Measurements from ENCODE around the gene POR. TPM values are rescaled to one million over a fixed set of nuclear protein-coding genes. Genes with fewer than 3 reads are reported as not detected.

POR gene
- polyA plus RNA-seq, 4 donors = 80.5 to 461 (median 262) TPM

GRCh38 chr7:75979759-75980429, 64.9 kb downstream of the POR start:
- no peak for FAIRE-seq
- 30 to 63% (median 39%) methylated on average over 22 of the region's 22 CpGs for WGBS, 3 donors
- H3K4me1 ChIP-seq (ENCODE audit: control insufficient read depth in 3 of 3, insufficient read depth in 2 of 3, low read depth in 1 of 3, low read length in 2 of 3) = peaks cover 0 to 17% (median 0%) of the 10 kb centered on the region in 3 donors
- no peaks in the 10 kb centered on the region for H3K9me3 ChIP-seq (ENCODE audit: control insufficient read depth in 2 of 2, insufficient read depth in 1 of 2, low read depth in 1 of 2, low read length in 1 of 2)
- peak; percentile 76 to 97 for DNase-seq
- no peaks in the 10 kb centered on the region for H3K27me3 ChIP-seq (ENCODE audit: control insufficient read depth in 3 of 3, insufficient read depth in 3 of 3, low read length in 3 of 3)
- H3K27ac ChIP-seq (ENCODE audit: low read depth in 1 of 3, low read length in 2 of 3) = peak overlapping the region; percentile 55 to 92 (median 74)
- H3K4me3 ChIP-seq (ENCODE audit: low read depth in 1 of 3, low read length in 3 of 3) = no peak overlapping the region
- peaks cover 6 to 74% (median 18%) of the 10 kb centered on the region in 3 donors for H3K36me3 ChIP-seq (ENCODE audit: control insufficient read depth in 3 of 3, insufficient read depth in 2 of 3, low read depth in 1 of 3, low read length in 3 of 3)

DNA sequence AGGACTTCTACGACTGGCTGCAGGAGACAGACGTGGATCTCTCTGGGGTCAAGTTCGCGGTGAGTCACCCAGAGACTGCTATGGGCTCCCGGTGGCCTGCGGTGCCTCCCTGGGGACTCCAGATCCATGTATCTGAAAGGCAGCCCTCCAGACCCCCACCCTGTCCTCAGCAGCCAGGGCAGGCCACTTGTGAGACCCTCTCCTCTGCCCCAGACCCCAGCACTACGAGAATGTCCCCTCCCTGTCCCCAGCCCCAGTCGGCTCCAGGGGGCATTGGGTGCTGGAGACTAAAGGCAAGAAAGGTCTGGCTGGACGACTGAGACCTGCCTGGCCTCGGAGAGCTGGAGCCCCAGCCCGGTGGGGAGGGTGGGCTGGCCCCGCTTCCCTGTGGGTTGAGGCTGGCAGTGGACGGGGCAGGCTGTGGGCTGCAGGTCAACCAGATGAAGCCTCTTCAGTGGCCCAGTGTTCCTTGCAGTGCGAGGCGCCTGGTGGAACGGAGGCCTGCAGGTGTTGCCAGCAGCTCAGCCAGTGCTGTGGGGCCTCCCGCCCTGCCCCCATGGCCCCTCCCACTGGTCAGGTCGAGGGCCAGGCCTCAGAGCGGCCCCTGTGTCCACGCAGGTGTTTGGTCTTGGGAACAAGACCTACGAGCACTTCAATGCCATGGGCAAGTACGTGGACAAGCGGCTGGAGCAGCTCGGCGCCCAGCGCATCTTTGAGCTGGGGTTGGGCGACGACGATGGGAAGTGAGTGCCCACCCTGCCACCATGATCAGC, 65.7 kb downstream of the POR start:
- H3K27me3 ChIP-seq (ENCODE audit: control insufficient read depth in 3 of 3, insufficient read depth in 3 of 3, low read length in 3 of 3) = no peaks in the 10 kb centered on the region
- H3K27ac ChIP-seq (ENCODE audit: low read depth in 1 of 3, low read length in 2 of 3) = peak overlapping the region; percentile 21 to 92 (median 38)
- WGBS, 3 donors = 64 to 80% (median 70%) methylated on average over 24 to 29 of the region's 29 CpGs
- H3K4me1 ChIP-seq (ENCODE audit: control insufficient read depth in 3 of 3, insufficient read depth in 2 of 3, low read depth in 1 of 3, low read length in 2 of 3) = peaks cover 0 to 17% (median 0%) of the 10 kb centered on the region in 3 donors
- H3K9me3 ChIP-seq (ENCODE audit: control insufficient read depth in 2 of 2, insufficient read depth in 1 of 2, low read depth in 1 of 2, low read length in 1 of 2) = no peaks in the 10 kb centered on the region
- FAIRE-seq (no peak), DNase-seq (no peak)
- peak overlapping the region in 1 of 3 donors; percentile 14 for H3K4me3 ChIP-seq (ENCODE audit: low read depth in 1 of 3, low read length in 3 of 3)
- H3K36me3 ChIP-seq (ENCODE audit: control insufficient read depth in 3 of 3, insufficient read depth in 2 of 3, low read depth in 1 of 3, low read length in 3 of 3) = peaks cover 6 to 78% (median 18%) of the 10 kb centered on the region in 3 donors

DNA sequence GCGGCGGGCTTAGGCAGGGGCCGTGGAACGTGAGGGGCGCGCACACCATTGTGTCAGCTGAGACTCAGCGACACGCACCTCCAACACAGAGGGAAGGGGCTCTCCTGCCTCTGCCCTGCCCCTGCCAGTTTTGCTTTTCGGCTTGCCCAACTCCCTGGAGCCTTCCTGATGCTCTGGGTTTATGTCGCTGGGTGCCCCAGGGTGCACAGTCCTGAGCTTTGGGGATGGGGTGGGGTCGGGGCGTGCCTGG, 66.2 kb downstream of the POR start:
- Histone ChIP-seq H3K9me3 (ENCODE audit: control insufficient read depth in 2 of 2, insufficient read depth in 1 of 2, low read depth in 1 of 2, low read length in 1 of 2) (no peaks in the 10 kb centered on the region), H3K4me1 (ENCODE audit: control insufficient read depth in 3 of 3, insufficient read depth in 2 of 3, low read depth in 1 of 3, low read length in 2 of 3) (peaks cover 0 to 17% (median 0%) of the 10 kb centered on the region in 3 donors), H3K36me3 (ENCODE audit: control insufficient read depth in 3 of 3, insufficient read depth in 2 of 3, low read depth in 1 of 3, low read length in 3 of 3) (peaks cover 6 to 83% (median 18%) of the 10 kb centered on the region in 3 donors), H3K27ac (ENCODE audit: low read depth in 1 of 3, low read length in 2 of 3) (peak overlapping the region in 1 of 3 donors; percentile 92), H3K4me3 (ENCODE audit: low read depth in 1 of 3, low read length in 3 of 3) (no peak overlapping the region), H3K27me3 (ENCODE audit: control insufficient read depth in 3 of 3, insufficient read depth in 3 of 3, low read length in 3 of 3) (no peaks in the 10 kb centered on the region)
- 82 to 89% (median 86%) methylated on average over 12 of the region's 12 CpGs for WGBS, 3 donors
- FAIRE-seq (no peak), DNase-seq (no peak)

DNA sequence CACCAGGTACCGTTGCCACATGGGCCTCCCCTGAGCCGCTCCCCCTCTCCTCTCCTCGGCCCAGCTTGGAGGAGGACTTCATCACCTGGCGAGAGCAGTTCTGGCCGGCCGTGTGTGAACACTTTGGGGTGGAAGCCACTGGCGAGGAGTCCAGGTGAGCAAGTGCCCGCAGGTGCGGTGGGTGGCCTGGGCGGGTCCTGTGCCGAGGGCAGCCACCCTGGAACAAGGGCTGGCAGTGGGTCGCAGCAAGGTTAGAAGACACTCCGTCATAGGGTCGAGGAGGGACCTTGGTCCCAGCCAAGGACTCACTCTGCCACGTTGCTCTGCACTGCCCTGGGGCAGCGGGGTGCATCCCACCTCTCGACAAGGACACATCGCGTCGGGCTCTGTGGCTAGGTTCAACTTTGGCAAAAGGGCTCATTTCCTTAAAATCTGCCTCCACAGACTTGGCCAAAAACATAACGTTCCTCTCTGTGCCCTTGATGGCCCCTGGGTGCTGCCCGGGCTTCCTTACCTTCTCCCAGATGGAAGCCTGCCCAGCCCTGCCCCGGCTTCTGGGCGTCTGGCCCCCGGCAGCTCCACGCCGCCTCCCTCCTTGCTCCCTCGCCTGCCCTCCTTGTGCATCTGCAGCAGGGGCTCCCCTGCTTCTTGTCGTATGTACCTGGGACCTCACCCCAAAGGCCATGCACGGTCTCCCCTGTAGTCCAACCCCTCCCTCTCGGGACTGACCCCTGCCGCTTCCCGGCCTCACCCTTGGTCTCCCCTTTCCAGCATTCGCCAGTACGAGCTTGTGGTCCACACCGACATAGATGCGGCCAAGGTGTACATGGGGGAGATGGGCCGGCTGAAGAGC, 66.7 kb downstream of the POR start:
- Histone ChIP-seq H3K9me3 (ENCODE audit: control insufficient read depth in 2 of 2, insufficient read depth in 1 of 2, low read depth in 1 of 2, low read length in 1 of 2) (no peaks in the 10 kb centered on the region), H3K4me1 (ENCODE audit: control insufficient read depth in 3 of 3, insufficient read depth in 2 of 3, low read depth in 1 of 3, low read length in 2 of 3) (peaks cover 0 to 17% (median 0%) of the 10 kb centered on the region in 3 donors), H3K4me3 (ENCODE audit: low read depth in 1 of 3, low read length in 3 of 3) (no peak overlapping the region), H3K27me3 (ENCODE audit: control insufficient read depth in 3 of 3, insufficient read depth in 3 of 3, low read length in 3 of 3) (no peaks in the 10 kb centered on the region), H3K36me3 (ENCODE audit: control insufficient read depth in 3 of 3, insufficient read depth in 2 of 3, low read depth in 1 of 3, low read length in 3 of 3) (peaks cover 6 to 89% (median 19%) of the 10 kb centered on the region in 3 donors), H3K27ac (ENCODE audit: low read depth in 1 of 3, low read length in 2 of 3) (peak overlapping the region in 1 of 3 donors; percentile 92)
- no peak for DNase-seq
- 88 to 89% (median 88%) methylated on average over 37 to 38 of the region's 38 CpGs for WGBS, 3 donors
- no peak for FAIRE-seq

- Histone ChIP-seq H3K4me1 (ENCODE audit: control insufficient read depth in 3 of 3, insufficient read depth in 2 of 3, low read depth in 1 of 3, low read length in 2 of 3) (peaks cover 0 to 17% (median 0%) of the 10 kb centered on the region in 3 donors), H3K27ac (ENCODE audit: low read depth in 1 of 3, low read length in 2 of 3) (no peak overlapping the region), H3K36me3 (ENCODE audit: control insufficient read depth in 3 of 3, insufficient read depth in 2 of 3, low read depth in 1 of 3, low read length in 3 of 3) (peaks cover 10 to 90% (median 27%) of the 10 kb centered on the region in 3 donors), H3K9me3 (ENCODE audit: control insufficient read depth in 2 of 2, insufficient read depth in 1 of 2, low read depth in 1 of 2, low read length in 1 of 2) (no peaks in the 10 kb centered on the region), H3K4me3 (ENCODE audit: low read depth in 1 of 3, low read length in 3 of 3) (no peak overlapping the region), H3K27me3 (ENCODE audit: control insufficient read depth in 3 of 3, insufficient read depth in 3 of 3, low read length in 3 of 3) (no peaks in the 10 kb centered on the region)
- WGBS, 3 donors = 86 to 92% (median 89%) methylated on average over 22 of the region's 22 CpGs
- DNase-seq = no peak
- FAIRE-seq = no peak
Measured at GRCh38 chr7:75982306-75983064, 67.5 kb downstream of the POR start.

DNA sequence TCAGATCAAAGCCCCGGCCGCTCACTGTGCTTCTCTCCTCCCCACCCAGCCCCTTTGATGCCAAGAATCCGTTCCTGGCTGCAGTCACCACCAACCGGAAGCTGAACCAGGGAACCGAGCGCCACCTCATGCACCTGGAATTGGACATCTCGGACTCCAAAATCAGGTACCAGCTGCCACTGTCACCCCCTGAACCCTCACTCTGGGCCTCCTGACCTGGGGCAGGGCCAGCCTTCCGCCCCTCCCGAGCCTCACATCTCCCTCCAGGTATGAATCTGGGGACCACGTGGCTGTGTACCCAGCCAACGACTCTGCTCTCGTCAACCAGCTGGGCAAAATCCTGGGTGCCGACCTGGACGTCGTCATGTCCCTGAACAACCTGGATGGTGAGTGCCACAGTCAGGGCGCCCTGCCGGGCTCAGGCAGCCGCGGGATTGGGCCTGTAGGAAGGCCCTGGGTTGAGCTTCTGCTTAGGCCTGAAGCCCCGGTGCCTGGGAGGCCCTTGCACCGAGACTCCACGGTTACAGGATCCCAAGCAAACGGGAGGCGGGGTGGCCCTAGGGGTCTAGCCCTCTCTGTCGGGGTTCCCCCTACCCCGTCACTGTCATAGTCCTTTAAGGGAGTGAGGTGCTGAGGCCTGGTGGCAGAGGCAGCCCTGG, 68.6 kb downstream of the POR start:
- Histone ChIP-seq H3K4me1 (ENCODE audit: control insufficient read depth in 3 of 3, insufficient read depth in 2 of 3, low read depth in 1 of 3, low read length in 2 of 3) (peaks cover 0 to 17% (median 0%) of the 10 kb centered on the region in 3 donors), H3K27me3 (ENCODE audit: control insufficient read depth in 3 of 3, insufficient read depth in 3 of 3, low read length in 3 of 3) (no peaks in the 10 kb centered on the region), H3K36me3 (ENCODE audit: control insufficient read depth in 3 of 3, insufficient read depth in 2 of 3, low read depth in 1 of 3, low read length in 3 of 3) (peaks cover 10 to 92% (median 27%) of the 10 kb centered on the region in 3 donors), H3K27ac (ENCODE audit: low read depth in 1 of 3, low read length in 2 of 3) (no peak overlapping the region), H3K9me3 (ENCODE audit: control insufficient read depth in 2 of 2, insufficient read depth in 1 of 2, low read depth in 1 of 2, low read length in 1 of 2) (no peaks in the 10 kb centered on the region), H3K4me3 (ENCODE audit: low read depth in 1 of 3, low read length in 3 of 3) (no peak overlapping the region)
- 90 to 91% (median 91%) methylated on average over 26 of the region's 26 CpGs for WGBS, 3 donors
- FAIRE-seq = no peak
- no peak for DNase-seq

- H3K4me1 ChIP-seq (ENCODE audit: control insufficient read depth in 3 of 3, insufficient read depth in 2 of 3, low read depth in 1 of 3, low read length in 2 of 3) = peaks cover 0 to 12% (median 0%) of the 10 kb centered on the region in 3 donors
- 92 to 94% (median 92%) methylated on average over 35 to 44 of the region's 44 CpGs for WGBS, 3 donors
- H3K27ac ChIP-seq (ENCODE audit: low read depth in 1 of 3, low read length in 2 of 3) = peak overlapping the region in 1 of 3 donors; percentile 9
- FAIRE-seq (no peak), DNase-seq (no peak)
- no peak overlapping the region for H3K4me3 ChIP-seq (ENCODE audit: low read depth in 1 of 3, low read length in 3 of 3)
- no peaks in the 10 kb centered on the region for H3K27me3 ChIP-seq (ENCODE audit: control insufficient read depth in 3 of 3, insufficient read depth in 3 of 3, low read length in 3 of 3)
- H3K9me3 ChIP-seq (ENCODE audit: control insufficient read depth in 2 of 2, insufficient read depth in 1 of 2, low read depth in 1 of 2, low read length in 1 of 2) = no peaks in the 10 kb centered on the region
- H3K36me3 ChIP-seq (ENCODE audit: control insufficient read depth in 3 of 3, insufficient read depth in 2 of 3, low read depth in 1 of 3, low read length in 3 of 3) = peaks cover 10 to 88% (median 27%) of the 10 kb centered on the region in 3 donors
Measured at GRCh38 chr7:75984130-75985008, 69.4 kb downstream of the POR start.

Data from small intestine (tissue), 7 donors.